HG03159 (cell line): ENCODE data around the gene CCL24.
A peak's percentile ranks its signal among the peaks of the same experiment; 100 is the strongest.
"Not testable (repeated sequence)": the region's sequence is repeated elsewhere in the genome, so short reads cannot be mapped to it uniquely, and the experiment has no call there.

Experiments used
- ATAC-seq: cut with Tn5 transposase; IDR thresholded peaks from one replicate; pipeline ENCODE4 v1.9.1; 2021; ENCODE audit warnings: mild to moderate bottlenecking, moderate library complexity; ENCODE audit not compliant: unreplicated experiment

Gene CCL24, protein sequence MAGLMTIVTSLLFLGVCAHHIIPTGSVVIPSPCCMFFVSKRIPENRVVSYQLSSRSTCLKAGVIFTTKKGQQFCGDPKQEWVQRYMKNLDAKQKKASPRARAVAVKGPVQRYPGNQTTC

DNA sequence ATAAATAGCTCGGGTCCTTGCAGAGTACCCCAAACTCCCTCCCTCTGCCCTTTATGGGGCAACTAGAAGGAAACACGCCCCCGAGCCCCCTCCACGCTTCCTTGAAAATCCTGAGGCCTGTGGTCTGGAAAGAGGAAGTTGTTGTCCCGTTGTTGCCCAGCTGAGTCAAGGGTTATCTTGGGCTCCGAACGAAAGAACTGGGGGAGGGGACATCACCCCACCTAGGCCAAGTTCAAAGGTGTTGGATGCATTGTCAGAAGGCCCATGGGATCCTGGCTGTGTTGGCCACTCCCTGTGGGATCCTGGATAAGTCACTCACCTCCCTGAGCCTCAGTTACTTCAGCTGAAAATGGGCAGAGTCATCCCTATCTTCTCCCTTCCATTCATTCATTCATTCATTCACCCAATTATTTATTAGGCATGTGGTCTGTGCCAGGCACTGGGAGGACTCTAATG is at the start of gene CCL24:
TSS of gene CCL24 (minus strand) at position 26 of the 456 bp plus-strand sequence. CDS start 91 bp downstream, outside the sequence.
- ATAC-seq, result no peak

DNA sequence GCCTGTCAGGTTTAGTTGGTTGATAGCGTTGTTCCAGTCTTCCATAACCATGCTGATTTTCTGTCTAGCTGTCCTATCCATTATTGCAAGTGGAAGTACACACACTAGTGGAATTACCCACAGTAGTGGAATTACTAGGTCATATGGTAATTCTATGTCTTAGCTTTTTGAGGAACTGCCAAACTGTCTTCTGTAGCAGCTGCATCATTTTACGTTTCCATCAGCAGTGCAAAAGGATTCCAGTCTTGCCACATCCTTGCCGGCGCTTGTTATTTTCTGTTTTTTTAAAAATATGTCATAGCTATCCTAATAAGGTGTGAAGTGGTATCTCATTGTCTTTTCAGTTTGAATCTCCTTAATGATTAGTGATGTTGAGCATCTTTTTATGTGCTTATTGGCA is 48.0 kb upstream of the CCL24 start:
- ATAC-seq, result no peak

DNA sequence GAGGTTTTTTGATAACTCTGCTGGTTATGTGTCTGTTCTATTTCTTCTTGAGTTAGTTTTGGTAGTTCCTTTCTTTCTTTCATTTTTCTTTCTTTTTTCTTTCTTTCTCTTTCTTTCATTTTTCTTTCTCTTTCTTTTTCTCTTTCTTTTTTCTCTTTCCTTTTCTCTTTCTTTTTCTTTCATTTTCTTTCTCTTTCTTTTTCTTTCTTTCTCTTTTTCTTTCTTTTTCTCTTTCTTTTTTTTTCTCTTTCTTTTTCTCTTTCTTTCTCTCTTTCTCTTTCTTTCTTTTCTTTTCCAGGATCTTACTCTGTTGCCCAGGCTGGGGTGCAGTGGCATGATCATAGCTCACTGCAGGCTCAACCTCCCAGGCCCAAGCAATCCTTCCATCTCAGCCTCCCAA is 44.8 kb upstream of the CCL24 start:
- no peak for ATAC-seq

DNA sequence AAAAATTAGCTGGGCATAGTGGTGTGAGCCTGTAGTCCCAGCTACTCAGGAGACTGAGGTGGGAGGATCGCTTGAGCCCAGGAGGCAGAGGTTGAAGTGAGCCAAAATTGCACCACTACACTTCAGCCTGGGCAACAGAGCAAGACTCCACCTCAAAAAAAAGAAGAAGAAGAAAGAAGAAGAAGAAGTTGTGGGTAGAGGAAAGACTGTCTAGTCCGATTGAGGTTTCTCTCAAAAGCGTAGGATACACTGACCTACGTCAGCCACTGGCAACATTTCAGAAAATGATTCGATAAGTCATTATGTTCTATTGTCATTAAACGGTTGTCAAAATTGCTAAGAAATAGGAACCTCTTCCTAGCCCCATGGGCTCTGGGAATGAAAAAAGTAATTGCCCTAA is 42.9 kb upstream of the CCL24 start:
- no peak for ATAC-seq

DNA sequence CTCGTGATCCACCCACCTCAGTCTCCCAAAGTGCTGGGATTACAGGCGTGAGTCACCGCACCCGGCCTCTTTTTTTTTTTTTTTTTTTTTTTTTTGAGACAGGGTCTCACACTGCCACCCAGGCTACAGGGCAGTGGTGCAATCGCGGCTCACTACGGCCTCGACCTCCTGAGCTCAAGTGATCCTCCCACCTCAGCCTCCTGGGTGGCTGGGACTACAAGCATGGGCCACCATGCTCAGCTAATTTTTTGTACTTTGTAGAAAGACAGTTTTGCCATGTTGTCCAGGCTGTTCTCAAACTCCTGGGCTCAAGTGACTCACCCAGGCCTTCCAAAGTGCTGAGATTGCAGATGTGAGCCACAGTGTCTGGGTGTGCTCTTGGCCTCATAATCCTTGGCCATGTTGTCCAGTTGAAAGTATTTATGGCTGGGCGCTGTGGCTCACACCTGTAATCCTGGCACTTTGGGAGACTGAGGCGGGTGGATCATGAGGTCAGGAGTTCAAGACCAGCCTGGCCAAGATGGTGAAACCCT is 41.3 kb upstream of the CCL24 start:
- not testable (repeated sequence) for ATAC-seq

DNA sequence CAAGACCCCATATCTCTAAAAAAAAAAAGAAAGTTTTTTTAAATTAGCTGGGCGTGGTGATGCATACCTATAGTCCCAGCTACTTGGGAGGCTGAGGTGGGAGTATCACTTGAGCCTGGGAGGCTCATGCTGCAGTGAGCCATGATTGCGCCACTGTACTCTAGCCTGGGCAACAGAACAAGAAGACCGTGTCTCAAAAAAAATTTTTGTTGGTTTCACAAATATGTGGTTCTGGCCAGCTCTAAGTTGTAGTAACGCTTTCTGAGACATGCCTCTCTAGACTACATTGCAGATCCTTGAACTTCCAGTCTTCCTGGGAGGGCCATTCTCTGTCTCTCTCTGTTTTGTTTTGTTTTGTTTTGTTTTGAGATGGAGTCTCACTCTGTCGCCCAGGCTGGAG is 40.6 kb upstream of the CCL24 start:
- ATAC-seq, result no peak

DNA sequence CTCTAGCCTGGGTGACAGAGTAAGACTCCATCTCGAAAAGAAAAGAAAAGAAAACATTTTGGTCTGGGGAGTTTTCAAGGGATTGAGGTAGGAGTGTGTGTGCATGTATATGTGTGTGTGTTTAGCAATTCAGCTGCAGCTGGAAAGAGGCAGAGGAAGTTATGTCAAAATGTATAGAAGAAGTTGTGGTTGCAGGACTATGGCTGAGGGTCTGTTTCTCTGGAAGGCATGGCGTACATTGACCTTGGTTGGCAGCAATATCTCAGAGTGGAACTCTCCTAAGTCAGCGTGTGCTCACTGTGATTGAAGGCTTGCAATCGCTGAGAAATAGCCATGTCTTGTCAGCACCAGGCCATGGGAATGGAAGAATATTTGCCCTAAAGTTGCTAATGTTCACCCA is 36.6 kb upstream of the CCL24 start:
- no peak for ATAC-seq

DNA sequence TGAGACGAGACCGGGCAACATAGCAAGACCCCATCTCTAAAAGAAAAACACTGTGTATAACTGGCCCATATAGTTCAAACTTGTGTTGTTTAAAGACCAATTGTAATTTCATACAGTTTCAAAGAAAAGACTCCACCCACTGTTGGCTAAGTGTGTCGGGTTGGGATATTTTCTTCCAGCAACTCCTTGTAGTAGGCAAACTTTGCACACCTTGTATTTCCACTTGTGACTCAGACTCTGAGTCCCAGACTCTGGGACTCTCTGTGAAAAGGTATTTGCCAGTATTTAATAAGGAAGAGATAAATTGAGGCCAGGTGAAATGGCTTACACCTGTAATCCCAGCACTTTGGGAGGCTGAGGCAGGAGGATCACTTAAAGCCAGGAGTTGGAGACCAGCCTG is 36.0 kb upstream of the CCL24 start:
- ATAC-seq, result no peak

DNA sequence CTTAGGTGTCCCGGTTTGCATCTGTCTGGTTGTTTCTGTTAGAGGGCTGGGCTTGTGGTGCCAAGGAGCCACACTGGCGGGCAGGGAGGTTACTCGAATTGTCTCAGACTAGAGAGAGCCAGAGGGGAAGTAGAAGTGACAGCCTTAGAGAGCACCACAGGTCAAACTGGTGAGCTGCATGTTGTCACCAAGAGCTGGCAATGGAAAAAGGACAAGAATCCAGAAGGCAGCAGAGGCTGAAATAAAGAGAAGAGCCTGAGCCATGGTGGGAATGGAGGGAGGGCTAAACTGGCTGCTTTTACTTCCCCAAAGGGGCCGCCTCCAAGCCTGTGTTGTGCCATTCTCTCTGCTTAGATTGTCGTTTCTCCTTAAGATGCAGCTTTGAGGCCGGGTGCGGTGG is 34.1 kb upstream of the CCL24 start:
- no peak for ATAC-seq

DNA sequence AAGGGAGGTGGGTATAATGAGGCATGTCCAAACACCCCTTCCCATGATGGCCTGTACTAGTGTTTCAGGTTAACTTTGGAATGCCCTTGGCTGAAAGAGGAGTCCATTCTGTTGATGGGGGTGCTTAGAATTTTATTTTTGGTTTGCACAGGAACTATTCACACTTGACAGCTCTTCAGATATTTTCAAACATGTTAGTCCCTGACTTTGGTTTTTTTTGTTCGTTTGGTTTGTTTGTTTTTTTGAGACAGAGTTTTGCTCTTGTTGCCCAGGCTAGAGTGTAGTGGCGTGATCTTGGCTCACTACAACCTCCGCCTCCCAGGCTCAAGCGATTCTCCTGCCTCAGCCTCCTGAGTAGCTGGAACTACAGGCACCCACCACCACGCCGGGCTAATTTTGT is 31.5 kb upstream of the CCL24 start:
- not testable (repeated sequence) for ATAC-seq

DNA sequence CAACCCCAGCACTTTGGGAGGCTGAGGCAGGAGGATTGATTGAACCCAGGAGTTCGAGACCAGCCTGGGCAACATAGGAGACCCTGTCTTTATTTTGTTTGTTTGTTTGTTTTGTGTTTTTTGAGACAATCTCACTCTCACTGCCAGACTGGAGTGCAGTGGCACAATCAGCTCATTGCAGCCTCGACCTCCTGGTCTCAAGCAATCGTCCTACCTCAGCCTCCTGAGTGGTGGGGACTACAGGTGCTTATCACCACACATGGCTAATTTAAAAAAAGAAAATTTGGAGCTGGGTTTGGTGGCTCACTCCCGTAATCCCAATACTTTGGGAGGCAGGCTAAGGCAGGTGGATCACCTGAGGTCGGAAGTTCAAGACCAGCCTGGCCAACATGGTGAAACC is 30.6 kb upstream of the CCL24 start:
- ATAC-seq, result no peak

DNA sequence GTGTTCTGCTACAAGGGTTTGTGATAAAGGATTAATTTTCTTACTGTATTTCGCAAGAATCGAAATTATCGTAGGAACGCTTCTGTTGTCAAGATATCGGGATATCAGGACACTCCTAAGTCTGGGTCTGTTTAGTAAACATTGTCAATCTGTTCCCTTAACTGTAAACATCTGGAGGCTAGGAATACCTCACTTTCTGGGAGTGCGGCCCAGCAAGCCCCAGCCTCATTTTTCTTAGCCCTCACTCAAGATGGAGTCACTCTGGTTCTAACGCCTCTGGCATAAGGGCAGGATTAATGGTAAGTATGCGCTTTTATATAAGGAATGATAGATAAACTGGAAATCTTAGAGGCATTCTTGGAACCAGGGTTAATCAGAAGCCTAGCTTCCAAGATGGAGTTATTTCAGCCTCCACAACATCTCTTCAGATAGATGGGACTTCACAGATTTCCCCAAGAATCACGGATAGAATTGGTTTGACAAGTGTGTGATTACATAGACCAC is 30.1 kb upstream of the CCL24 start:
- no peak for ATAC-seq

DNA sequence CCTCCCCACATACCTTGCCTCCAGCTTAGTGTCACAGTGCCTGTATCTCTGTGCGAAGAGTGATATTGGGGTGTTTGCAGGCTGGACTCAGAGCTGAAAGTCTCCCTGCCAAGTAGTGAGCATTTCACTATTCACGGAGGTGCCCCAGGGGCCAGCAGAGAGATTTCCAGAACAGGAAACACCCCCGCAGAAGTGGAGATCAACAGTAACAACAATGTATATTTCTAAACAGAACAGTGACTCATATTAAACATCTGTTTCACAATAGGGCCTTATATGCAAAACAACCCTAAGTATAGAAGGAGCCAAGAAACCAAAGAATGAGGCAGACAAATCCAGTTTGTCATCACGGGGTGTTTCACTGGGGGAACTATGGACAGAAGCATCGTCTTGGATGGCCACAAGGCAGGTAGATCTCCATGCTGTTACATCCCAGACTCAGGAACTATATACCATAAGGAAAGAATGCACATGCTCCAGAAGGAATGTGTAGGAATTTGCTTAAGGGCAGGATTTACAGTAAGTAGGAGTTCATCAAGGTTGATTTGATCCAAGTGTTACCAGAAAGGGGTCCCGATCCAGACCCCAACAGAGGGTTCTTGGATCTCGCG is 29.3 kb upstream of the CCL24 start:
- peak; percentile 94 for ATAC-seq

DNA sequence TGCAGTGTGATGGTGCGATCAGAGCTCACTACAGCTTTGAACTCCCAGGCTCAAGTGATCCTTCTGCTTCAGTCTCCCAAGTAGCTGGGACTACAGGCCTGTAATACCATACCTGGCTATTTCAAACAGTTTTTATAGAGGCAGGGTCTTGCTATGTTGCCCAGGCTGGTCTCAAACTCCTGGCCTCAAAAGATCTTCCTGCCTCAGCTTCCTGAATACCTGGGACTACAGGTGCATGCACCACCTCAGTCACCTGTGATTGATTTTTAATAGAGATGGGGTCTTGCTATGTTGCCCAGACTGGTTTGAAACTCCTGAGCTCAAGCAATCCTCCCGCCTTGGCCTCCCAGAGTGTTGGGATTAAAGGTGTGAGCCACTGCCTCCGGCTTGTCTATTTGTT is 26.4 kb upstream of the CCL24 start:
- ATAC-seq, result no peak

DNA sequence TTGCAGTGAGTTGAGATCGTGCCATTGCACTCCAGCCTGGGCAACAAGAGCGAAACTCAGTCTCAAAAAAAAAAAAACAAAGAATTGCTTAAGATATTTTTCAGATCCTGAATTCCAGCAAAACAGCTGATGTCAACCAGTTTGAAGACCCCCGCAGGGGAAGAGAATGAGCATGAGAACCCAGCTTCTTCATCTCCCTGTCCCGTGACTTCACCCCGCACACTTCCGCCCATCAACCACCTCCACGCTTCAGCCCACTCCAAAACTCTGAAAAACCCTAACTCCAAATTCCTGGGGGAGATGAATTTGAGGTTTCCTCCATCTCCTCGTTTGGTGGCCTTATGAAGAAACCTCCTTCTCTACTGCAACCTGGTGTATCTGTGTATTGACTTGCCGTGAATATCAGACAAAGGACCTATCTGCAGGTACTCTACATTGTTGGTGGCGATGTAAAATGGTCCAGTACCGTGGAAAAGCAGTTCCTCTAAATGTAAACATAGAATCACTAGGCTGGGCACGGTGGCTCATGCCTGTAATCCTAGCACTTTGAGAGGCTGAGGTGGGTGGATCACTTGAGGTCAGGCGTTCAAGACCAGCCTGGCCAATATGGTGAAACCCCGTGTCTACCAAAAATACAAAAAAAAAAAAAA is 24.8 kb upstream of the CCL24 start:
- not testable (repeated sequence) for ATAC-seq

DNA sequence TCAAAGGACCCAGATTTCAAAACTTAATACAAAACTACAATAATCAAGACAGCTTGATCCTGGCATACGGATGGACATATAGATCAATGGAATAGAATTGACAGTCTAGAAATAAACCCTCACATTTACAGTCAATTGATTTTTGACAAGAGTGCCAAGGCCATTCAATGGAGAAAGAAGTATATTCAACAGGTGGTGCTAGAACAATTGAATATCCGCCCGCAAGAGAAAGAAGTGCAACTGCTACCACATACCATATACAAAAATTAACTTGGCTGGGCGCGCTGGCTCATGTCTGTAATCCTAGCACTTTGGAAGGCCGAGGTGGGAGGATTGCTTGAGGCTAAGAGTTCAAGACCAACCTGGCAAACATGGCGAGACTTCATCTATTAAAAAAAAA is 23.2 kb upstream of the CCL24 start:
- no peak for ATAC-seq

DNA sequence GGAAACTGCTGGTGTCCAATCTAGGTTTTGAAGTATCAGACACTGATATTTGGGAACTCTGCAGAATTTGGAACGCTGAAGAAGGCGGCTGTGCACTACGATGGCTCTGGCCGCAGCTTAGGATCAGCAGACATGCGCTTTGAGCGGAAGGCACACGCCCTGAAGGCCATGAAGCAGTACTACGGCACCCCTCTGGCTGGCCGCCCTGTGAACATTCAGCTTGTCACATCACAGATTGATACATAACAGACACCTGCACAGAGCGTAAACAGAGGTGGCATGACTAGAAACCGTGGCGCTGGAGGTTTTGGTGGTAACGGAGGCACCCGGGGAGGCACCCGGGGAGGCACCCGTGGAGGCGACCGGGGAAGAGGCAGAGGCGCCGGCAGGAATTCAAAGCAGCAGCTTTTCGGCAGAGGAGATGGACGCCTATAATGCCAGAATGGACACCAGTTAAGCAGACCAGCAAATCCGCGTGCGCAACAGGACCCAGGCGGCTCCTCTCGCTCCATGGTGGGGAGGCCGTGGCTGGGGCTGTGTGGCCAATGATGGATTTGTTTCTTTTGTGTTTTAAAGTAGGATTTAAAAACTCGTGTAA is 22.2 kb upstream of the CCL24 start:
- ATAC-seq, result no peak

DNA sequence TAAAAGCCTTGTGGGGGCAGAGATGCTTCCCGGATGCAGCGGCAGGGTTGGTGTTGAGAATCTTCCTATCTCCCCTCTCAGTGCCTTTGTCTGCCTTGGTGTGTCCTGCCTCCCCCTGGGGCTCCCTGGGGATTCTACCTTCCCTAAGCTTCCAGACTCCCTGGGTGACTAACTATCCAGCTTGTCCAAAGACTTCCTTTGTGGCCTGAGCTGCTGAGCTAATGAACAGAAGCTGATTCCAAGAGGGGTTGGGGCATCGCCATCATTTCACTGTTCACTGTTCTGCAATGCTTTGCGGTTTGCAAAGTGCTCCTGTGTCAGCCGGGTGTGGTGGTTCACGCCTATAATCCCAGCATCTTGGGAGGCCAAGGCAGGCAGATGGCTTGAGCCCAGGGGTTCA is 20.1 kb upstream of the CCL24 start:
- not testable (repeated sequence) for ATAC-seq

DNA sequence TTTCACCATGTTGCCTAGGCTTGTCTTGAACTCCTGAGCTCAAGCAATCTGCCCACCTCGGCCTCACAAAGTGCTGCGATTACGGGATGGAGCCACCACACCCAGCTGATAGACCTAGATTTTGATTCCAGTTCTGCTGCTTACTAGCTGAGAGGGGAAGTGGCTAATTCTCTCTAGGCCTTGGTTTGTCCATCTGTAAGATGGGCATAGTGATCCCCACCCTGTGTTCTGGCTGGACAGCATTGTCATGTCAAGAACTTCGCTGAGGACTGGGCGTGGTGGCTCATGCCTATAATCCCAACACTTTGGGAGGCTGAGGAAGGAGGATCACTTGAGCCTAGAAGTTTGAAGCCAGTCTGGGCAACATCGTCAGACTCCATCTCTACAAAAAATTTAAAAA is 17.4 kb upstream of the CCL24 start:
- no peak for ATAC-seq

DNA sequence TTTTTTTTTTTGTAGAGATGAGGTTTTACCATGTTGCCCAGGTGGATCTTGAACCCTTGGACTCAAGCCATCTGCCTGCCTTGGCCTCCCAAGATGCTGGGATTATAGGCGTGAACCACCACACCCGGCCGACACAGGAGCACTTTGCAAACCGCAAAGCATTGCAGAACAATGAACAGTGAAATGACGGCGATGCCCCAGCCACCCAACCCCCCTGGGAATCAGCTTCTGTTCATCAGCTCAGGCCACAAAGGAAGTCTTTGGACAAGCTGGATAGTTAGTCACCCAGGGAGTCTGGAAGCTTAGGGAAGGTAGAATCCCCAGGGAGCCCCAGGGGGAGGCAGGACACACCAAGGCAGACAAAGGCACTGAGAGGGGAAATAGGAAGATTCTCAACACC is 16.1 kb upstream of the CCL24 start:
- ATAC-seq, result not testable (repeated sequence)

DNA sequence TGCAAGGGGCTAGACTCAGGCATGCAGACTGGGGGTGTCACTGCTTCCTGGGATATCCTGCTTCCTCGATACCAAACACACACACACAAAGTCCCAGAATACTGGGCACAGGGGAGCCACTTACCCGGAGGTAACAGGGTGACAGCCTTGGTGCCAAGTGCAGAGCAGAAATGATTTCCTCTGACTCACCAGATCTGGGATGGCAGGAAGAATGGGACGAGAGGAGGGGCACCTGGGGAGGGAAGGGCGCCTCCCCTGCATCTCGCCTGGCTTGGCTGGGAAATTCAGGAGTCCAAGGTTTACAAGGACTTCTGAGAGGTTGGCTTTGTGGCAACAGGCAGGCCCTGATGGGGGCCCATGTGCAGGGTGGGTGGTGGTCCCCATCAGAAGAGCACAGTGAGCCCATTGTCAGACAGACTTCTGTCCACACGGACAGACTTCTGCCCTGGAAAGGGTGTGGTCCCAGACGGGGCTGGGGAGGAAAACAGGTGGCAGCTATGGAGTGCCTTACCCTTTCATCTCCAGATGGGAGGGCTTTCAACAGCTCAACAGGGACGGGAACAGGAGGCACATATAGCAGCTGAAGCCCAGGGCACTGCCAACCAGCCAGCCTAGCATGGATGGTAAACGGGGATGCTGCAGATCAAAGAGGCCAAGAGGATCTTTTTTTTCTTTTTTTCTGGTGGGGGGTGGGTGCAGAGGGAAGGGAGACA is 9.7 kb upstream of the CCL24 start:
- no peak for ATAC-seq
